Measurements from ENCODE around the gene MIA2. TPM values are rescaled to one million over a fixed set of nuclear protein-coding genes. Genes with fewer than 3 reads are reported as not detected.
"Not testable (repeated sequence)": the region's sequence is repeated elsewhere in the genome, so short reads cannot be mapped to it uniquely, and the experiment has no call there.

MIA2 gene
- total RNA-seq, 1 experiment from 2014 or later, result 43.9 TPM

- Histone ChIP-seq H3F3A (ENCODE audit: insufficient read depth, low read depth) (no peaks in the 10 kb centered on the region), H3K4me2 (no peak overlapping the region), H3K4me1 (replicated peaks; ENCODE audit: insufficient read depth) (no peaks in the 10 kb centered on the region), H2AFZ (no peak overlapping the region), H3K4me3 (no peak overlapping the region), H4K20me1 (ENCODE audit: insufficient read depth) (no peaks in the 10 kb centered on the region), H3K27me3 (ENCODE audit: insufficient read depth, low read depth) (no peaks in the 10 kb centered on the region), H3K36me3 (ENCODE audit: low read depth) (no peaks in the 10 kb centered on the region), H3K79me2 (ENCODE audit: low read depth) (no peaks in the 10 kb centered on the region), H3K9me2 (ENCODE audit: insufficient read depth) (no peaks in the 10 kb centered on the region), H3K27ac (no peak overlapping the region), H3K9me3 (ENCODE audit: insufficient read depth, low read depth) (no peaks in the 10 kb centered on the region)
- no peak for TF ChIP-seq EZH2 (IDR thresholded peaks at IDR 0.05; ENCODE audit: low read depth)
- no peak for TF ChIP-seq CTCF (conservative IDR thresholded peaks at IDR 0.05)
- intact Hi-C loops (cut with micrococcal nuclease; ENCODE audit: unreplicated experiment), result no loop called here
- ChIA-PET POLR2A (ENCODE audit: unreplicated experiment) (no interaction called here), CTCF (interaction anchor here (0.6 kb wide), 1 partner anchor 40 kb away, joined by 3 read pairs; no protein-coding TSS in a partner anchor)
- BruUV-seq (replicated peaks), result no TSS peak
- DNase-seq, result no peak
Measured at GRCh38 chr14:39232554-39233415, 930 bp upstream of the MIA2 start.

GRCh38 chr14:39234986-39235385 lies 1.3 kb downstream of the MIA2 start:
- H3F3A ChIP-seq (ENCODE audit: insufficient read depth, low read depth); H3K27ac ChIP-seq; BruUV-seq (replicated peaks); H3K9me2 ChIP-seq (ENCODE audit: insufficient read depth); H2AFZ ChIP-seq; intact Hi-C loops (cut with micrococcal nuclease; ENCODE audit: unreplicated experiment); H3K4me3 ChIP-seq; H3K79me2 ChIP-seq (ENCODE audit: low read depth); H3K36me3 ChIP-seq (ENCODE audit: low read depth); H3K4me2 ChIP-seq; DNase-seq; H3K27me3 ChIP-seq (ENCODE audit: insufficient read depth, low read depth); H4K20me1 ChIP-seq (ENCODE audit: insufficient read depth); H3K9me3 ChIP-seq (ENCODE audit: insufficient read depth, low read depth); H3K4me1 ChIP-seq (replicated peaks; ENCODE audit: insufficient read depth): not testable (repeated sequence)
- ChIA-PET CTCF (interaction anchor here (0.7 kb wide), 1 partner anchor 89 kb away, joined by 3 read pairs; no protein-coding TSS in a partner anchor), POLR2A (ENCODE audit: unreplicated experiment) (interaction anchor here (0.9 kb wide), 1 partner anchor 393 kb away, joined by 7 read pairs; no protein-coding TSS in a partner anchor)

GRCh38 chr14:39235466-39235865 lies 1.8 kb downstream of the MIA2 start:
- H3K79me2 ChIP-seq (ENCODE audit: low read depth); H2AFZ ChIP-seq; H3K36me3 ChIP-seq (ENCODE audit: low read depth); H4K20me1 ChIP-seq (ENCODE audit: insufficient read depth); H3K4me3 ChIP-seq; H3K4me2 ChIP-seq; intact Hi-C loops (cut with micrococcal nuclease; ENCODE audit: unreplicated experiment); H3K27ac ChIP-seq; H3K9me2 ChIP-seq (ENCODE audit: insufficient read depth); DNase-seq; H3K9me3 ChIP-seq (ENCODE audit: insufficient read depth, low read depth); BruUV-seq (replicated peaks); H3K27me3 ChIP-seq (ENCODE audit: insufficient read depth, low read depth); H3F3A ChIP-seq (ENCODE audit: insufficient read depth, low read depth); H3K4me1 ChIP-seq (replicated peaks; ENCODE audit: insufficient read depth); CTCF ChIA-PET: not testable (repeated sequence)
- POLR2A ChIA-PET (ENCODE audit: unreplicated experiment), result interaction anchor here (0.9 kb wide), 1 partner anchor 393 kb away, joined by 7 read pairs; no protein-coding TSS in a partner anchor

- Histone ChIP-seq H3K9me3 (ENCODE audit: insufficient read depth, low read depth) (no peaks in the 10 kb centered on the region), H3F3A (ENCODE audit: insufficient read depth, low read depth) (no peaks in the 10 kb centered on the region), H3K27me3 (ENCODE audit: insufficient read depth, low read depth) (no peaks in the 10 kb centered on the region), H4K20me1 (ENCODE audit: insufficient read depth) (no peaks in the 10 kb centered on the region), H3K27ac (no peak overlapping the region), H3K9me2 (ENCODE audit: insufficient read depth) (no peaks in the 10 kb centered on the region), H3K4me2 (no peak overlapping the region), H3K4me3 (no peak overlapping the region), H3K4me1 (replicated peaks; ENCODE audit: insufficient read depth) (peaks cover 14% of the 10 kb centered on the region), H2AFZ (no peak overlapping the region), H3K79me2 (ENCODE audit: low read depth) (no peaks in the 10 kb centered on the region), H3K36me3 (ENCODE audit: low read depth) (no peaks in the 10 kb centered on the region)
- ChIA-PET POLR2A (ENCODE audit: unreplicated experiment) (interaction anchor here (0.6 kb wide), 1 partner anchor 192 kb away, joined by 3 read pairs; the partner anchor contains the start of gene FBXO33), CTCF (no interaction called here)
- intact Hi-C loops (cut with micrococcal nuclease; ENCODE audit: unreplicated experiment), result no loop called here
- no peak for DNase-seq
- no TSS peak for BruUV-seq (replicated peaks)
- TF ChIP-seq CTCF (conservative IDR thresholded peaks at IDR 0.05) (no peak), EZH2 (IDR thresholded peaks at IDR 0.05; ENCODE audit: low read depth) (no peak)
Measured at GRCh38 chr14:39240769-39241168, 7.1 kb downstream of the MIA2 start.
